Small intestine (tissue), 7 donors: ENCODE data around the gene TMEM81. TPM values are rescaled to one million over a fixed set of nuclear protein-coding genes. Genes with fewer than 3 reads are reported as not detected.

Source experiments
- DNase-seq, 2 donors: peaks; one replicate each; pipeline versions ENCODE4 v3.0.0 to v3.0.0-alpha.2; 2013
- FAIRE-seq: peaks from 2 replicates; lab custom pipeline; 2012; peaks lifted over from hg19 to GRCh38; lab: Jason Lieb, UNC
- H3K27ac ChIP-seq, 3 donors: one replicate each; pipeline ENCODE4 v1.5.1; 2013; ENCODE audit warnings: low read length in 2 of 3, mild to moderate bottlenecking in 2 of 3, control low read depth in 1 of 3, inconsistent platforms in 1 of 3, low read depth in 1 of 3, moderate library complexity in 1 of 3
- H3K27me3 ChIP-seq, 3 donors: one replicate each; pipeline ENCODE4 v1.6.1; 2013; ENCODE audit warnings: low read length in 3 of 3, inconsistent platforms in 1 of 3; ENCODE audit not compliant: control insufficient read depth in 3 of 3, insufficient read depth in 3 of 3
- H3K36me3 ChIP-seq, 3 donors: one replicate each; pipeline ENCODE4 v1.6.1; 2013; ENCODE audit warnings: low read length in 3 of 3, inconsistent platforms in 1 of 3, low read depth in 1 of 3, mild to moderate bottlenecking in 1 of 3, moderate library complexity in 1 of 3; ENCODE audit not compliant: control insufficient read depth in 3 of 3, insufficient read depth in 2 of 3
- H3K4me1 ChIP-seq, 3 donors: one replicate each; pipeline ENCODE4 v1.6.1; 2013; ENCODE audit warnings: low read length in 2 of 3, inconsistent platforms in 1 of 3, low read depth in 1 of 3, mild to moderate bottlenecking in 1 of 3, moderate library complexity in 1 of 3; ENCODE audit not compliant: control insufficient read depth in 3 of 3, insufficient read depth in 2 of 3
- H3K4me3 ChIP-seq, 3 donors: one replicate each; pipeline ENCODE4 v1.5.1; 2013; ENCODE audit warnings: low read length in 3 of 3, control low read depth in 1 of 3, inconsistent platforms in 1 of 3, low read depth in 1 of 3, mild to moderate bottlenecking in 1 of 3, moderate library complexity in 1 of 3
- H3K9me3 ChIP-seq, 2 donors: one replicate each; pipeline ENCODE4 v1.6.1; 2013; ENCODE audit warnings: low read depth in 1 of 2, low read length in 1 of 2; ENCODE audit not compliant: control insufficient read depth in 2 of 2, insufficient read depth in 1 of 2
- WGBS, 3 donors: extraction: QIAGEN DNeasy Blood & Tissue Kit; methylation state at CpG; one replicate each; pipeline ENCODE4 v1.1.7; 2013; 5-methylcytosine and 5-hydroxymethylcytosine counted together
- polyA plus RNA-seq, 4 donors: library from polyadenylated mRNA; stranded (reverse) in 3 of 4; unstranded in 1 of 4; fragments of 200-250 nt in 3 of 4; fragments of 120-200 nt in 1 of 4; gene quantifications; one replicate each; pipeline versions ENCODE4 v1.2.1 to v1.2.3, GENCODE V29; 2013
- donor health status: healthy with polysubstance abuse.
- donor health status: control.
- donor health status: control.
- donor health status: Bipolar disorder and iron deficiency.
- donor health status: healthy.

Gene TMEM81
- polyA plus RNA-seq, 4 donors, result 1.4 to 2.8 (median 1.9) TPM

DNA sequence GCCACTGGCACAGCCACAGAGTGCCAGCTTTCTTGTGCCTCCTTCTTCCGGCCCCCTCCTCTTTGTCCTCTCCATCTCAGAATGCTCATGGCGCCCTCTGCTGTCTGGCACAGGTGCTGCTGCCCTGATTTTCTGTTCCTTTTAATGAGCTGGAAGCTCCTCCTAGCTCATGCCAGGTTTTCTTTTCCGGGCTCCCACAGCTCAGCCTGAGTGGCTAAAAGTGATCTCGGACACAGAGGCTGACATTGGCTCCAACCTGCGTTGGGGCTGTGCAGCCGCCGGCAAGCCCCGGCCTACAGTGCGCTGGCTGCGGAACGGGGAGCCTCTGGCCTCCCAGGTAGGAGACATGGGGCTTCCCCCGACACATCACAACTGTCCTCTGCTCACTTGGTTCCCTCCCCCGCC lies 22.6 kb downstream of the TMEM81 start:
- no peak for FAIRE-seq
- Histone ChIP-seq H3K4me1 (no peaks in the 10 kb centered on the region), H3K36me3 (no peaks in the 10 kb centered on the region), H3K4me3 (no peak overlapping the region), H3K27ac (no peak overlapping the region), H3K9me3 (no peaks in the 10 kb centered on the region), H3K27me3 (no peaks in the 10 kb centered on the region)
- DNase-seq, result peak; percentile 50 to 85
- WGBS, 3 donors, result 36 to 41% (median 39%) methylated on average over 13 of the region's 13 CpGs

DNA sequence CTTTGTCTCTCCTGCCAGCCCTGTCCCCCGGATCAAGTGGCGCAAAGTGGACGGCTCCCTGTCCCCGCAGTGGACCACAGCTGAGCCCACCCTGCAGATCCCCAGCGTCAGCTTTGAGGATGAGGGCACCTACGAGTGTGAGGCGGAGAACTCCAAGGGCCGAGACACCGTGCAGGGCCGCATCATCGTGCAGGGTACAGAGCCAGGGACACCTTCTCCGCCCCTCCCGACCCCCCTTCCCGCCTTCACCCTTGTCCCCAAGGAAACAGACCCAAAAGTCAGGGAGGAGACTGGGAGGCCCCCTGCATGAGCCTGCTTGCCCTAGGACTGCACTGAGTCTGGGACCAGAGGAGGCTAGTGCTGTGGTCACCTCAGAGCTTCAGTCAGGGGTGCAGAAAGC lies 23.0 kb downstream of the TMEM81 start:
- Histone ChIP-seq H3K4me3 (no peak overlapping the region), H3K27ac (no peak overlapping the region), H3K4me1 (no peaks in the 10 kb centered on the region), H3K27me3 (no peaks in the 10 kb centered on the region), H3K9me3 (no peaks in the 10 kb centered on the region), H3K36me3 (no peaks in the 10 kb centered on the region)
- no peak for DNase-seq
- no peak for FAIRE-seq
- 75 to 81% (median 79%) methylated on average over 14 of the region's 14 CpGs for WGBS, 3 donors

DNA sequence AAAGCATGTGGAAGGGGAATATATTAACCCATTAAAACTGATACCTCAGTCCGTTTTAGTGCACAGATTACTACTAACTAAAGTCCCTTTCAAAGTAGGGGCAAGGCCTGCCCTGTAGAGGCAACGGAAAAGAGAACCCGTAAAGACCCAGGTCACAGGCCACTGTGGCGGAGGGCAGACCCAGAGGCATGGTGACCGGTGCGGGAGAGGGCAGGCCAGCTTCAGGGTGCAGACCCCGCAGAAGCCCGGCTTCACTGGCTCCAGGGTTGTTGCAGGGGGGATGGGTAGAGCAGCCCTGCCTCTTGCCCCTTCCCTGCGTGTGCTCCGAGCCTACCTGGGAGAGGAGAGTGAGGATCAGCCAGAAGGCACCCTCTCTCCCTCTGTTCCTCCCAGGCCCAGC lies 23.5 kb downstream of the TMEM81 start:
- WGBS, 3 donors, result 82 to 98% (median 95%) methylated on average over 9 to 10 of the region's 10 CpGs
- no peak for DNase-seq
- Histone ChIP-seq H3K4me1 (no peaks in the 10 kb centered on the region), H3K4me3 (no peak overlapping the region), H3K36me3 (no peaks in the 10 kb centered on the region), H3K27me3 (no peaks in the 10 kb centered on the region), H3K27ac (no peak overlapping the region), H3K9me3 (no peaks in the 10 kb centered on the region)
- FAIRE-seq, result no peak

DNA sequence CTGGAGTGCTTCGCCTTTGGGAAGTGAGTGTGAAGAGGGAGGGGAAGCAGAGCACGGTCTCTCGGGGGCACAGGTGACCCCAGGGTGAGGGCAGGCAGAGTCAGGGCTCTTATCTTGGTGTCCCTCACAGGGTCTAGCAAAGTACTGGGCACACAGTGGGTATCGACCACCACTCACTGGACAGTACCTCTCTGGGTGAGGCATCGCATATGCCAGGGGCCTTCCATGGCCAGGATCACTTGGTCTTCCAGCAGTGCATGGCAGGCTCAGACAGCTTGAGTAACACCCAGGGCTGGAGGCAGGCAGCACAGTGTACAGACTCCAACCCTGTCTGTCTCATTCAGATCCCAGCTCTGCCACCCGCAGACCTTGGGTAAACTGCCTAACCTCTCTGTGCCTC lies 24.6 kb downstream of the TMEM81 start:
- no peaks in the 10 kb centered on the region for H3K27me3 ChIP-seq
- no peak overlapping the region for H3K4me3 ChIP-seq
- WGBS, 3 donors, result 85 to 94% (median 89%) methylated on average over 6 of the region's 6 CpGs
- DNase-seq (no peak), FAIRE-seq (no peak)
- no peaks in the 10 kb centered on the region for H3K9me3 ChIP-seq
- H3K27ac ChIP-seq, result no peak overlapping the region
- no peaks in the 10 kb centered on the region for H3K36me3 ChIP-seq
- H3K4me1 ChIP-seq, result no peaks in the 10 kb centered on the region

DNA sequence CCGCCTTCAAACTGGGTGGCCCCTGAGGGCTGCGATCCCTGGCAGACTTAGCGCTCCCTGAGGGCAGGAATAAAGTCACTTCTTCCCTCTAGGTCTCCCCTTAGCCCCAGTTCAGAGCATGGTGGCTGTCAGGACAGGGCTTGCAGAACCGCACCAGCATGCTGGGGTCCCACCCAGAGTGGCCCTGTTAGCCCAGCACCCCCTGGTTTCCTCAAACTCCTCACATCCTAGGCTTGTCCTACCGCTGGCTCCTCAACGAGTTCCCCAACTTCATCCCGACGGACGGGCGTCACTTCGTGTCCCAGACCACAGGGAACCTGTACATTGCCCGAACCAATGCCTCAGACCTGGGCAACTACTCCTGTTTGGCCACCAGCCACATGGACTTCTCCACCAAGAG lies 25.4 kb downstream of the TMEM81 start:
- H3K27me3 ChIP-seq, result peaks cover 0 to 4% (median 0%) of the 10 kb centered on the region in 3 donors
- H3K27ac ChIP-seq, result no peak overlapping the region
- no peaks in the 10 kb centered on the region for H3K9me3 ChIP-seq
- WGBS, 3 donors, result 89 to 96% (median 94%) methylated on average over 12 of the region's 12 CpGs
- no peaks in the 10 kb centered on the region for H3K36me3 ChIP-seq
- no peak for FAIRE-seq
- DNase-seq, result no peak
- H3K4me3 ChIP-seq, result no peak overlapping the region
- no peaks in the 10 kb centered on the region for H3K4me1 ChIP-seq

DNA sequence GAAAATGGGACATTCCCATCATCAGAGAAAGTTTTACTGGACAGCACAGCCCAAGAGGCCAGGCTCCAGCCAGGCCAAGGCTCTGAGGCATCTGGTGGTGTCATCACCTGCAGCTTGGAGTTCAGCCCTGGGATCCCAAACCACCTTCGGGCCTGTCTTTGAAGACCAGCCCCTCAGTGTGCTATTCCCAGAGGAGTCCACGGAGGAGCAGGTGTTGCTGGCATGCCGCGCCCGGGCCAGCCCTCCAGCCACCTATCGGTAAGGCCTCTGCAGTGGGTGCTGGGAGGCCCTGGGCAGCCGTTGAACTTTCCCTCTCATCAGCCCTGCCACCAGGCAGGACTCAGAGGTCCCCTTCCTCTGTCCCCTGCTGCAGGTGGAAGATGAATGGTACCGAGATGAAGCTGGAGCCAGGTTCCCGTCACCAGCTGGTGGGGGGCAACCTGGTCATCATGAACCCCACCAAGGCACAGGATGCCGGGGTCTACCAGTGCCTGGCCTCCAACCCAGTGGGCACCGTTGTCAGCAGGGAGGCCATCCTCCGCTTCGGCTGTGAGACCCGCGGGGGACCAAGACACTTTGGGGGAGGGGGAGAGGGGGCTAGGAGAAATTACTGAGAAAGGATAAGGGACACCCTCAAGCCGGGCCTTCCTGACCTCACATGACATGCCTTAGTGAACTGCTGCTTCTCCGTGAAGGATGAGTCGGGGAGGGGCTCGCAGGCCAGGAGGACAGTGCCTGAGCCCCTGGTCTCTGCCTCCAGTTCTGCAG lies 26.3 kb downstream of the TMEM81 start:
- 67 to 81% (median 74%) methylated on average over 19 of the region's 19 CpGs for WGBS, 3 donors
- H3K27me3 ChIP-seq, result peaks cover 0 to 4% (median 0%) of the 10 kb centered on the region in 3 donors
- DNase-seq, result no peak

DNA sequence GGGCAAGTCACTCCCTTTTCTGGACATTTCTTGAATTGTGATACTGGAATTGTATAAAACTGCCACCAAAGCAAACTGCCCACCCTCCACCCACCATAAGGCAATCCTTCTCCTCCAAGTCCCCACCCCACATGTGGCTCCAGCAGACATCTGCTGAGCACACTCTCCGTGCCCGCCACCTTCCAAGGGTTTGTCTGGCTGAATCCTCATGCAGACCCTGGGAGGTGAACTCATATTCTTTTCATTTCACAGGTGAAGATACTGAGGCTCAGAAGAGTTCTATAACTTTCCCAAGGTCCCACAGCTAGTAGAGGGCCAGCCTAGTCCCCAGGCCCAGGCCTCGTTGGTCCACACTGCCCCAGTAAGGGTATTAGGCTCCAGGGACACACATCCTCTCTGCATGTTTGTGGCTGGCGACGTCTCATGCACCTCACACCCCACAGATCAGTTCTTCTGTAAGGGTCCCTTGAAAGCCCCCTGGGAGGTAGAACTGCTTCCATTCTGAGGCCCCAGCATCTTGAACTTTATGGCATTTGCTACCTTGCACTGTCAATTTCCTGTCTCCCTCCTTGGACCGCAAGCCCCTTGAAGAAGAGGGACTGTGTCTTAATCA lies 27.2 kb downstream of the TMEM81 start:
- Histone ChIP-seq H3K36me3 (no peaks in the 10 kb centered on the region), H3K9me3 (no peaks in the 10 kb centered on the region), H3K4me3 (no peak overlapping the region), H3K4me1 (no peaks in the 10 kb centered on the region), H3K27ac (no peak overlapping the region), H3K27me3 (peaks cover 0 to 10% (median 0%) of the 10 kb centered on the region in 3 donors)
- FAIRE-seq (no peak), DNase-seq (no peak)
- WGBS, 3 donors, result 90 to 97% (median 92%) methylated on average over 6 of the region's 6 CpGs

More for the DNA sequence above, 26.3 kb downstream of the TMEM81 start:
- Histone ChIP-seq H3K9me3 (no peaks in the 10 kb centered on the region), H3K4me3 (no peak overlapping the region), H3K36me3 (no peaks in the 10 kb centered on the region), H3K27ac (no peak overlapping the region), H3K4me1 (no peaks in the 10 kb centered on the region)
- no peak for FAIRE-seq

DNA sequence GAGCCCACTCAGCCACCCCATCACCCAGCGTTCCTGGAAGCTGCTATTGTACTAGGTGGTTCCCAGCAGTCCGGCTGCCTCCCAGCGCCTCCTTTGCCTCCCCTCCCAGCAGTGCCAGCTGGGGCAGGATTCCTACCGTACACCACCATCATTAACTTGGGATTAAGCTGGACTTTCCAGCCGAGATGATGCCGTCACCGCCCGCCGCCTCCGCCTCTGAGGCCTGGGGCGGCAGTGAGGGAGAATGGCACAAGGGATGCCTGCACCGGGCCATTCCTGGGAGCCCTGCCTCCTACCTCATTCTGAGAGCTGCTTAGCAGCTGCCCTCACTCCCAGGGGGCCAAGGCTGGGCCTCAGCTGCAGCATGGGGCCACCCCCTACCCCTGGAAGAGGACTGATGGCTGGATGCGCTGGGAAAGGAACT lies 28.1 kb downstream of the TMEM81 start:
- H3K4me1 ChIP-seq, result no peaks in the 10 kb centered on the region
- H3K4me3 ChIP-seq, result no peak overlapping the region
- H3K27ac ChIP-seq, result no peak overlapping the region
- DNase-seq (no peak), FAIRE-seq (no peak)
- H3K27me3 ChIP-seq, result peaks cover 0 to 10% (median 0%) of the 10 kb centered on the region in 3 donors
- WGBS, 3 donors, result 80 to 86% (median 85%) methylated on average over 13 of the region's 13 CpGs
- no peaks in the 10 kb centered on the region for H3K36me3 ChIP-seq
- no peaks in the 10 kb centered on the region for H3K9me3 ChIP-seq
